Thyroid gland (tissue), 4 donors: ENCODE measurements around the gene UQCRC2. TPM values are rescaled to one million over a fixed set of nuclear protein-coding genes. Genes with fewer than 3 reads are reported as not detected.
"Not testable (repeated sequence)": the region's sequence is repeated elsewhere in the genome, so short reads cannot be mapped to it uniquely, and the experiment has no call there.

Experiments
- DNase-seq, 2 donors: peaks; one replicate each; pipeline ENCODE4 v3.0.0-alpha.2; 2019
- H3K27ac ChIP-seq, 3 donors: fragments of 200-600 bp; sonication (generic); 1 replicate in 2 of 3; 2 replicates in 1 of 3; pipeline ENCODE4 v1.5.1; 2016 to 2019; ENCODE audit warnings: mild to moderate bottlenecking in 1 of 3, moderate library complexity in 1 of 3
- H3K27me3 ChIP-seq: fragments of 200-600 bp; sonication (generic); one replicate; pipeline ENCODE4 v1.5.1; 2019
- H3K36me3 ChIP-seq, 2 donors: fragments of 200-600 bp; sonication (generic); one replicate each; pipeline ENCODE4 v1.5.1; 2016 to 2019
- H3K4me1 ChIP-seq, 2 donors: fragments of 200-600 bp; sonication (generic); one replicate each; pipeline ENCODE4 v1.5.1; 2017 to 2019
- H3K4me3 ChIP-seq, 3 donors: fragments of 200-600 bp; sonication (generic); replicated peaks in 1 of 3; 1 replicate in 2 of 3; 2 replicates in 1 of 3; pipeline ENCODE4 v1.5.1; 2016; ENCODE audit warnings: mild to moderate bottlenecking in 1 of 3
- H3K9me3 ChIP-seq: fragments of 200-600 bp; sonication (generic); one replicate; pipeline ENCODE4 v1.5.1; 2017
- POLR2A ChIP-seq, 2 donors: fragments of 450-650 bp; IDR thresholded peaks; one replicate each; pipeline ENCODE4 v1.6.1; 2017; ENCODE audit warnings: antibody characterized with exemption in 2 of 2, mild to moderate bottlenecking in 2 of 2, moderate library complexity in 1 of 2
- WGBS, 2 donors: methylation state at CpG; one replicate each; pipeline ENCODE4 v1.1.5; 2017; 5-methylcytosine and 5-hydroxymethylcytosine counted together
- intact Hi-C: fragments of 100-400 bp; cut with DNase I; formaldehyde crosslinking; loops from one replicate; pipeline ENCODE4 v1.15.1; 2023
- total RNA-seq, 4 donors: library from RNA; depleted of rRNA; stranded (reverse); fragments of >200 nt; gene quantifications; one replicate each; pipeline ENCODE4 v1.2.3, GENCODE V29; 2016
- TF ChIP-seq, protein P1 (sequence below), 6 experiments: fragments of 200-600 bp in 3 of 6; fragments of 450-650 bp in 3 of 6; sonication (generic) in 3 of 6; IDR thresholded peaks; one replicate each; pipeline ENCODE4 v1.5.1; 2016 to 2019; ENCODE audit warnings: antibody characterized with exemption in 6 of 6, mild to moderate bottlenecking in 2 of 6, inconsistent platforms in 1 of 6, moderate library complexity in 1 of 6

The UQCRC2 gene
- total RNA-seq, 4 donors from 2014 or later: 168 to 333 (median 181) TPM

DNA sequence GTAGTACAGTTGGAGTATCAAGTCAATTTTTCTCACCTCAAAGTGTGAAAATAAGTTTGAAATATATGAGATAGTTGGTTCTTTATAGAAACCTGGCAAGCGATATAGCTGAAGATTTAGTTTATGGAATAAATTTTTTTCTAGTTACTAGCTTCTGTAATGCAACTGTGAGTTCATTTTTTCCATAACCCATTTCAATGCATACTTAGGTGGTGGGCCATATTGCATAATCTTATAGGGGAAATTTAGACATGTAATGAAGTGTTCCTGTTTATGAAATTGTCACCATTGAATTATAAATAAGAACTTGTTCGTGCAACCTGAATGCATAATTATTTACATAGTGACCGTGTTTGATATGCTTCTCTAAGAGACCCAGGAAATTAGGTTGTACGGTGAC lies 63.8 kb downstream of the UQCRC2 start:
- Histone ChIP-seq H3K27me3 (no peaks in the 10 kb centered on the region), H3K27ac (no peak overlapping the region), H3K9me3 (no peaks in the 10 kb centered on the region), H3K4me3 (no peak overlapping the region), H3K36me3 (no peaks in the 10 kb centered on the region), H3K4me1 (no peaks in the 10 kb centered on the region)
- TF ChIP-seq, protein P1, sequence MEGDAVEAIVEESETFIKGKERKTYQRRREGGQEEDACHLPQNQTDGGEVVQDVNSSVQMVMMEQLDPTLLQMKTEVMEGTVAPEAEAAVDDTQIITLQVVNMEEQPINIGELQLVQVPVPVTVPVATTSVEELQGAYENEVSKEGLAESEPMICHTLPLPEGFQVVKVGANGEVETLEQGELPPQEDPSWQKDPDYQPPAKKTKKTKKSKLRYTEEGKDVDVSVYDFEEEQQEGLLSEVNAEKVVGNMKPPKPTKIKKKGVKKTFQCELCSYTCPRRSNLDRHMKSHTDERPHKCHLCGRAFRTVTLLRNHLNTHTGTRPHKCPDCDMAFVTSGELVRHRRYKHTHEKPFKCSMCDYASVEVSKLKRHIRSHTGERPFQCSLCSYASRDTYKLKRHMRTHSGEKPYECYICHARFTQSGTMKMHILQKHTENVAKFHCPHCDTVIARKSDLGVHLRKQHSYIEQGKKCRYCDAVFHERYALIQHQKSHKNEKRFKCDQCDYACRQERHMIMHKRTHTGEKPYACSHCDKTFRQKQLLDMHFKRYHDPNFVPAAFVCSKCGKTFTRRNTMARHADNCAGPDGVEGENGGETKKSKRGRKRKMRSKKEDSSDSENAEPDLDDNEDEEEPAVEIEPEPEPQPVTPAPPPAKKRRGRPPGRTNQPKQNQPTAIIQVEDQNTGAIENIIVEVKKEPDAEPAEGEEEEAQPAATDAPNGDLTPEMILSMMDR (IDR thresholded peaks at IDR 0.05): no peak
- TF ChIP-seq POLR2A (IDR thresholded peaks at IDR 0.05): no peak
- WGBS, 2 donors: 94 to 96% methylated on average over 4 of the region's 4 CpGs
- intact Hi-C loops: no loop called here
- no peak for DNase-seq

DNA sequence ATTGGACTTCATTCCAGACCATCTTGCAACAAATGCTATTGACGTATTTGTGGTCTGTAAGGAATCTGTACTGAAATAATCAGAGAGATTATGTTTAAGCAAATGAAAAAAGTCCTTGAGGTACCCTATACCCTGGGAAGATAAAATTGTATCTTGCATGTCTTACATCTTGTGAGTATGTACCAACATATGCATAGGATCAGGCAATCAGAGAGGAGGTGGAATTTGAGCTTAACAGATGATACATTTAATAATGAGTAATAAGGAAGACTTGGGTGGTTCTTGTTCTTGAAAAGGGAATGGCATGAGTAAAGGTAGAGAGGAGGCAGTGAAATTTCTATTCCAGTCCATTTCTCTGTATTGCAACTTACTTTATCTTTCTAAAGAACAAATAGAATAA lies 65.4 kb downstream of the UQCRC2 start:
- peaks cover 0 to 2% of the 10 kb centered on the region in 2 donors for H3K4me1 ChIP-seq
- H3K27me3 ChIP-seq: no peaks in the 10 kb centered on the region
- H3K36me3 ChIP-seq: no peaks in the 10 kb centered on the region
- intact Hi-C loops: no loop called here
- DNase-seq: no peak
- WGBS, 2 donors: 93 to 98% methylated on average over 1 of the region's 1 CpG
- no peaks in the 10 kb centered on the region for H3K9me3 ChIP-seq
- H3K4me3 ChIP-seq: no peak overlapping the region
- H3K27ac ChIP-seq: no peak overlapping the region
- TF ChIP-seq, protein P1 (IDR thresholded peaks at IDR 0.05): no peak
- no peak for TF ChIP-seq POLR2A (IDR thresholded peaks at IDR 0.05)

DNA sequence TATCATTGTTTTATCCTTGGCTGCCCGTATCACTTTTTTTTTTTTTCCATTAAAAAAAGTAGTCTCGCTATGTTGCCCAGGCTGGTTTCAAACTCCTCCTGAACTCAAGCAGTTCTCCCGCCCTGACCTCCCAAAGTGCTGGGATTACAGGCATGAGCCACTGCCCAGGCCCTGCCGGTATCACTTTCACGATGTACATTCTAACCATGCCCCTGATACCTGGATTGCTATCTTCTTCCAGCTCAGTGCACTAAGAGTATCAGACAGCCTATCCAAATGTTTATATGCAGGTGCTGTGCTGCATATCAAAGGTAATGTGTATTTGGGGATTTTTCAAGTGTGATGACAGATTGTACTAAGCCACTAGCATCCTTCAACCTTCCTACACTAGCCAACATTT lies 69.0 kb downstream of the UQCRC2 start:
- Histone ChIP-seq H3K27me3 (no peaks in the 10 kb centered on the region), H3K36me3 (no peaks in the 10 kb centered on the region), H3K9me3 (no peaks in the 10 kb centered on the region), H3K4me3 (no peak overlapping the region), H3K4me1 (peaks cover 2 to 11% of the 10 kb centered on the region in 2 donors), H3K27ac (no peak overlapping the region)
- WGBS, 2 donors: 92 to 94% methylated on average over 5 of the region's 5 CpGs
- TF ChIP-seq POLR2A (IDR thresholded peaks at IDR 0.05): no peak
- TF ChIP-seq, protein P1 (IDR thresholded peaks at IDR 0.05): no peak
- intact Hi-C loops: no loop called here
- DNase-seq: no peak

DNA sequence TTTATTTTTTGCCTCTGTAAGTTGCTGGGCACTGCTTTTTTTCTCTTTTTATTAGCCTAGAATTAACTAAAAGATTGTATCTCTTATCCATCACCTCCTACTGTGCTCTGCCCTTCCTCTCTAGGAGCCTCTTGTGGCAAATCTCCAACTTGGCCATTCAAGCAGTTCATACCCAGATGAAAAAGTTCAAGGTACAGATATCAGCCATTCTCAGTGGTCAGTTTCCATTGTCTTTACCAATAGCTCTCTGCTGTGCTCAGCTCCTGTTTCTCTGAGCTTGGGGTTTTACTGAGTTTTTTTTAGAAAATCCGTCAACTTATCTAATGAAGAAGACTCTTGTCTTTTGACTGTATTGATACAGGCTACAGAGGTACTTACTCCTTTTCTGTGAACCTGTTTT lies 70.3 kb downstream of the UQCRC2 start:
- TF ChIP-seq, protein P1 (IDR thresholded peaks at IDR 0.05): no peak
- no peak for TF ChIP-seq POLR2A (IDR thresholded peaks at IDR 0.05)

DNA sequence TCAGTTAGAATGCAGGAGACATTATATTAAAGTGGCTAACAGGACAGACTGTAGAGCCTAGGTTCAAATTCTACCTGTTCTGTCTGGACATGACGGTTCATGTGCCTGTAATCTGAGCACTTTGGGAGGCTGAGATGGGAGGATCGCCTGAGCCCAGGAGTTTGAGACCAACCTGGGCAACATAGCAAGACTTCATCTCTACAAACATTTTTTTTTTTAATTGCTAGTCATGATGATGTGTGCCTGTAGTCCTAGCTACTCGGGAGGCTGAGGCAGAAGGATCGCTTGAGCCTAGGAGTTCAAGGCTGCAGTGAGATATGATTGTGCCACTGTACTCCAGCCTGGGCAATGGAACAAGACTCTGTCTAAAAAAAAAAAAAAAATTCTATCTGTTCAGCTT lies 71.6 kb downstream of the UQCRC2 start:
- intact Hi-C loops, H3K9me3 ChIP-seq, H3K27me3 ChIP-seq, DNase-seq, H3K4me3 ChIP-seq, H3K36me3 ChIP-seq, H3K27ac ChIP-seq: not testable (repeated sequence)
- 97 to 98% methylated on average over 4 of the region's 4 CpGs for whole genome bisulfite sequencing, 2 donors
- peaks cover 14 to 21% of the 10 kb centered on the region in 2 donors for H3K4me1 ChIP-seq

More for the DNA sequence above, 70.3 kb downstream of the UQCRC2 start:
- DNase-seq: no peak
- Histone ChIP-seq H3K27me3 (no peaks in the 10 kb centered on the region), H3K4me1 (peaks cover 8 to 16% of the 10 kb centered on the region in 2 donors), H3K9me3 (no peaks in the 10 kb centered on the region), H3K4me3 (no peak overlapping the region), H3K27ac (no peak overlapping the region), H3K36me3 (no peaks in the 10 kb centered on the region)
- intact Hi-C loops: no loop called here
- WGBS, 2 donors: 89 to 97% methylated on average over 1 of the region's 1 CpG

DNA sequence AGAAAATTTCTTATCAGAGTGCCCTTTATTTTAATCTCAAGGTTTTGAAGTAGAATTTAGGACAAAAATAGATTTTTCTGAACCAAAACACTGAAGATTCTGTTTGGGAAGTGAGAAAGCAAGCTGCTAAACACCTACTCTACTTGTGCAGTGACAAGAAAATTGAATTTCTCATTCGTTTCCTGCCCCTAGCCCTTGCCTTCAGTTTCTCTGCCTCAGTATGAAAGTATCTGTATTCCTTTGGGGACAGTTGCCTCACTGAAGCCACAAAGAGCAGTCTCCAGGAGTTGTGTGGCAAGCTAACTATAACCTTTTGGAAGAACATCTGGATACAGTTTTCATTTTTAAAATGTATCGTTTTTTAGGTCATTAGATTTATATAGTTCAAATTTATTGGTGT lies 74.5 kb downstream of the UQCRC2 start:
- DNase-seq: no peak
- H3K9me3 ChIP-seq: no peaks in the 10 kb centered on the region
- TF ChIP-seq, protein P1 (IDR thresholded peaks at IDR 0.05): no peak
- no peak for TF ChIP-seq POLR2A (IDR thresholded peaks at IDR 0.05)
- H3K36me3 ChIP-seq: no peaks in the 10 kb centered on the region
- H3K27ac ChIP-seq: no peak overlapping the region
- 72 to 86% methylated on average over 2 of the region's 2 CpGs for WGBS, 2 donors
- intact Hi-C loops: no loop called here
- peaks cover 14 to 23% of the 10 kb centered on the region in 2 donors for H3K4me1 ChIP-seq
- no peaks in the 10 kb centered on the region for H3K27me3 ChIP-seq
- H3K4me3 ChIP-seq: no peak overlapping the region
